Tibial artery (tissue), 4 donors: Measurements from ENCODE around the gene UBE2E2.

Experiments used
- DNase-seq, 2 donors: peaks; one replicate each; pipeline ENCODE4 v3.0.0-alpha.2; 2019
- H3K27ac ChIP-seq, 2 donors: fragments of 200-600 bp; sonication (generic) in 1 of 2; 1 replicate in 1 of 2; 2 replicates in 1 of 2; pipeline ENCODE4 v1.5.1; 2018 to 2019; ENCODE audit warnings: mild to moderate bottlenecking in 1 of 2
- H3K27me3 ChIP-seq, 2 donors: fragments of 200-600 bp; sonication (generic) in 1 of 2; one replicate each; pipeline versions ENCODE4 v1.5.1 to v1.6.0; 2016 to 2019
- H3K36me3 ChIP-seq, 3 donors: fragments of 200-600 bp; sonication (generic) in 2 of 3; one replicate each; pipeline ENCODE4 v1.5.1; 2016 to 2019; ENCODE audit warnings: mild to moderate bottlenecking in 2 of 3
- H3K4me1 ChIP-seq, 4 donors: fragments of 200-600 bp; sonication (generic) in 2 of 4; 1 replicate in 3 of 4; 2 replicates in 1 of 4; pipeline ENCODE4 v1.5.1; 2016 to 2019
- H3K4me3 ChIP-seq, 2 donors: fragments of 200-600 bp; sonication (generic) in 1 of 2; 1 replicate in 1 of 2; 2 replicates in 1 of 2; pipeline ENCODE4 v1.5.1; 2018 to 2019; ENCODE audit warnings: mild to moderate bottlenecking in 2 of 2
- H3K9me3 ChIP-seq, 3 donors: fragments of 200-600 bp; sonication (generic) in 1 of 3; one replicate each; pipeline ENCODE4 v1.5.1; 2016 to 2019
- CTCF ChIP-seq, 2 experiments: fragments of 200-600 bp in 1 of 2; fragments of 450-650 bp in 1 of 2; IDR thresholded peaks; one replicate each; pipeline ENCODE4 v1.5.1; 2017 to 2019; ENCODE audit warnings: antibody characterized with exemption in 2 of 2, mild to moderate bottlenecking in 1 of 2, moderate library complexity in 1 of 2
- intact Hi-C: fragments of 100-400 bp; cut with DNase I; formaldehyde crosslinking; loops from one replicate; pipeline ENCODE4 v1.15.0; 2023; ENCODE audit warnings: low total_unique reads

UBE2E2 gene

GRCh38 chr3:23435318-23435717 lies 232.2 kb downstream of the UBE2E2 start:
- Histone ChIP-seq H3K4me1 (peaks cover 0 to 8% (median 0%) of the 10 kb centered on the region in 4 donors), H3K27me3 (no peaks in the 10 kb centered on the region), H3K9me3 (no peaks in the 10 kb centered on the region), H3K4me3 (no peak overlapping the region), H3K27ac (no peak overlapping the region), H3K36me3 (no peaks in the 10 kb centered on the region)
- intact Hi-C loops, result no loop called here
- TF ChIP-seq CTCF (IDR thresholded peaks at IDR 0.05), result no peak
- no peak for DNase-seq

- TF ChIP-seq CTCF (IDR thresholded peaks at IDR 0.05), result no peak
- H3K4me1 ChIP-seq, result peaks cover 0 to 8% (median 0%) of the 10 kb centered on the region in 4 donors
- intact Hi-C loops, result no loop called here
- no peak for DNase-seq
- H3K27me3 ChIP-seq, result no peaks in the 10 kb centered on the region
- no peak overlapping the region for H3K27ac ChIP-seq
- H3K36me3 ChIP-seq, result no peaks in the 10 kb centered on the region
- H3K9me3 ChIP-seq, result no peaks in the 10 kb centered on the region
- no peak overlapping the region for H3K4me3 ChIP-seq
Measured at GRCh38 chr3:23435904-23436303, 232.8 kb downstream of the UBE2E2 start.

GRCh38 chr3:23437484-23438145 lies 234.5 kb downstream of the UBE2E2 start:
- TF ChIP-seq CTCF (IDR thresholded peaks at IDR 0.05), result no peak
- Histone ChIP-seq H3K9me3 (no peaks in the 10 kb centered on the region), H3K4me3 (no peak overlapping the region), H3K36me3 (no peaks in the 10 kb centered on the region), H3K4me1 (peaks cover 0 to 4% (median 0%) of the 10 kb centered on the region in 4 donors), H3K27me3 (no peaks in the 10 kb centered on the region), H3K27ac (no peak overlapping the region)
- intact Hi-C loops, result no loop called here
- no peak for DNase-seq

GRCh38 chr3:23438657-23439056 lies 235.5 kb downstream of the UBE2E2 start:
- H3K4me3 ChIP-seq, result no peak overlapping the region
- no peak overlapping the region for H3K27ac ChIP-seq
- TF ChIP-seq CTCF (IDR thresholded peaks at IDR 0.05), result no peak
- intact Hi-C loops, result no loop called here
- H3K9me3 ChIP-seq, result no peaks in the 10 kb centered on the region
- no peak for DNase-seq
- peaks cover 0 to 10% (median 0%) of the 10 kb centered on the region in 4 donors for H3K4me1 ChIP-seq
- H3K36me3 ChIP-seq, result no peaks in the 10 kb centered on the region
- no peaks in the 10 kb centered on the region for H3K27me3 ChIP-seq

- H3K4me3 ChIP-seq, result no peak overlapping the region
- intact Hi-C loops, result no loop called here
- H3K4me1 ChIP-seq, result peaks cover 0 to 10% (median 0%) of the 10 kb centered on the region in 4 donors
- no peak for TF ChIP-seq CTCF (IDR thresholded peaks at IDR 0.05)
- H3K27ac ChIP-seq, result no peak overlapping the region
- H3K9me3 ChIP-seq, result no peaks in the 10 kb centered on the region
- no peaks in the 10 kb centered on the region for H3K36me3 ChIP-seq
- no peak for DNase-seq
- no peaks in the 10 kb centered on the region for H3K27me3 ChIP-seq
Measured at GRCh38 chr3:23439080-23439479, 236.0 kb downstream of the UBE2E2 start.
